Panc1 (cell line): Measurements from ENCODE around the gene PPP1R1C. TPM values are rescaled to one million over a fixed set of nuclear protein-coding genes. Genes with fewer than 3 reads are reported as not detected.

Source experiments
- ATAC-seq: fragments of 200-7000 bp; cut with Tn5 transposase; 2 replicates; pipeline ENCODE4 v1.9.1; 2020; ENCODE audit warnings: mild to moderate bottlenecking, moderate library complexity
- BruUV-seq: library from RNA; stranded (reverse); fragments of 400-500 nt; replicated peaks from 2 replicates; lab custom pipeline; 2021; lab: Mats Ljungman, UMichigan
- CTCF ChIA-PET: fragments of 300-600 bp; sonication (Branson Sonifier 250); formaldehyde crosslinking; loops from one replicate; lab custom pipeline; 2022; ENCODE audit warnings: antibody characterized with exemption; lab: Charles Lee
- POLR2A ChIA-PET: fragments of 300-600 bp; sonication (Branson Sonifier 250); formaldehyde crosslinking; loops from one replicate; lab custom pipeline; 2022; ENCODE audit warnings: antibody characterized with exemption; lab: Charles Lee
- DNase-seq: peaks from one replicate; pipeline ENCODE4 v3.0.0-alpha.2; 2010; ENCODE audit warnings: low read depth, low spot score
- H3K27ac ChIP-seq: 2 replicates; pipeline ENCODE4 v1.5.1; 2011; ENCODE audit warnings: mild to moderate bottlenecking, low read length, inconsistent platforms
- H3K27me3 ChIP-seq: fragments of 200-500 bp; sonication (Bioruptor generic); 2 replicates; pipeline ENCODE4 v1.6.0; 2014; ENCODE audit warnings: low read length, inconsistent platforms; ENCODE audit not compliant: control insufficient read depth, insufficient read depth
- H3K36me3 ChIP-seq: fragments of 200-500 bp; sonication (Bioruptor generic); 2 replicates; pipeline ENCODE4 v1.5.1; 2014; ENCODE audit warnings: inconsistent platforms, mild to moderate bottlenecking, low read length, moderate library complexity; ENCODE audit not compliant: control insufficient read depth, insufficient read depth
- H3K4me1 ChIP-seq: 2 replicates; pipeline ENCODE4 v1.5.1; 2011; ENCODE audit warnings: inconsistent platforms, mild to moderate bottlenecking, low read length, moderate library complexity; ENCODE audit not compliant: control insufficient read depth, insufficient read depth
- H3K4me3 ChIP-seq, 2 experiments: 2 replicates each; pipeline ENCODE4 v1.5.1; 2011 to 2012; ENCODE audit warnings: low read depth in 2 of 2, low read length in 2 of 2, mild to moderate bottlenecking in 2 of 2, inconsistent platforms in 1 of 2, moderate library complexity in 1 of 2
- H3K9me3 ChIP-seq: fragments of 200-500 bp; sonication (Bioruptor generic); 2 replicates; pipeline ENCODE4 v1.5.1; 2014; ENCODE audit warnings: low read depth, mild to moderate bottlenecking, inconsistent platforms, low read length, moderate library complexity; ENCODE audit not compliant: control insufficient read depth, insufficient read depth
- POLR2AphosphoS5 ChIP-seq: IDR thresholded peaks from 2 replicates; pipeline ENCODE4 v1.6.1; 2012; ENCODE audit warnings: mild to moderate bottlenecking, low read depth, low read length, moderate library complexity
- REST ChIP-seq, 2 experiments: IDR thresholded peaks; 2 replicates each; pipeline ENCODE4 v1.6.1; 2011 to 2012; ENCODE audit warnings: low read depth in 2 of 2, control low read depth in 1 of 2, low read length in 1 of 2, mild to moderate bottlenecking in 1 of 2, moderate library complexity in 1 of 2; ENCODE audit not compliant: insufficient read depth in 1 of 2
- SIN3A ChIP-seq: IDR thresholded peaks from 2 replicates; pipeline ENCODE4 v1.6.1; 2012; ENCODE audit warnings: low read depth, mild to moderate bottlenecking, low read length, moderate library complexity, borderline replicate concordance; ENCODE audit not compliant: insufficient read depth
- TCF7L2 ChIP-seq: IDR thresholded peaks from 2 replicates; pipeline ENCODE4 v1.6.1; 2011; ENCODE audit warnings: mild to moderate bottlenecking, low read depth, low read length, inconsistent platforms
- in situ Hi-C: cut with HindIII; loops from 2 replicates; pipeline ENCODE4 v1.10.0; 2016; ENCODE audit warnings: low sequenced_read_pairs, low pct_unique_long_range_greater_than_20kb
- intact Hi-C: fragments of 100-400 bp; cut with micrococcal nuclease; formaldehyde crosslinking; loops from one replicate; pipeline ENCODE4 v1.10.0; 2022; ENCODE audit not compliant: unreplicated experiment
- total RNA-seq: library from RNA; stranded (reverse); gene quantifications from one replicate; pipeline ENCODE4 v1.2.1, GENCODE V29; 2021; ENCODE audit not compliant: unreplicated experiment
- TF ChIP-seq, protein P1 (sequence below): fragments of 450-650 bp; IDR thresholded peaks from 2 replicates; pipeline ENCODE4 v1.5.1; 2017; ENCODE audit warnings: mild to moderate bottlenecking

PPP1R1C gene
- total RNA-seq, 1 experiment from 2014 or later, result 2.6 TPM

DNA sequence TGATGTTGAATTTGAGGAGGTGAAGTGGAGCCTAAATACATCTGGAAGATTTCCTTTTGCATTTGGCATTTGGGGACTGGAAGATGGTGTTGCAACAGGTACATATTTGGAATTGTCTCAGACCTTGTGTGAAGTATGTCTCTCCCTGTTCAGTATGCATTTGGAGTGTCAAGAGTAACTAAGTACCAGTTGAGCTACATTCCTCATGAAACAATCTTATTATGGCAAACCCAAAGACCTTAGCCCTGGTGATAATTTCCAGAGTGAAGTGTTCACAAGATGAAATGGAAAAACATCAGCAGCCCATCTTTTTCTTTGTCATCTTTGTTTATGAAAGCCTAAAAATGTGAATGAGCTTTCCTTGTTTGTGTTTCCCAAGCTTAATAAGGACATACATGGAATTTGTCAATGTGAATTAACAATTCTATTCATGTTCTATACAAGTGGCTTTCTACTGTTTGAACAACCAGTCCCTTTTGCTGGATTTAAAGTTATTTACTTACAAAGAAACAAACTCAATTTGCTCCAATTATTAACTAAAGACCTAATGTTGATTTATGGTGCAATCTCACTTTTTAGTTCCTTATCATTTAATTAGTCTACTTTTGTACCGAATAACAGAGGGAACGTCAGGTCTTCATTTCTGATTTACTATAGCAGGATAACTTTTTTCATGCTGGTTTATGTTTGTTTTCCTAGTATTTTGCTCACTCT, 42.1 kb upstream of the PPP1R1C start:
- Histone ChIP-seq H3K27ac (no peak overlapping the region), H3K4me1 (no peaks in the 10 kb centered on the region), H3K27me3 (no peaks in the 10 kb centered on the region), H3K36me3 (no peaks in the 10 kb centered on the region; the same call in 1 of the 2 replicates), H3K4me3 (no peak overlapping the region), H3K9me3 (no peaks in the 10 kb centered on the region)
- intact Hi-C loops, result no loop called here
- ChIA-PET POLR2A (no interaction called here), CTCF (interaction anchor here (0.8 kb wide), 1 partner anchor 10 kb away, joined by 5 read pairs; no protein-coding TSS in a partner anchor)
- no peak for DNase-seq
- no peak for ATAC-seq
- in situ Hi-C loops, result no loop called here
- no TSS peak for BruUV-seq
- TF ChIP-seq POLR2AphosphoS5 (no peak), SIN3A (no peak), REST (IDR thresholded peaks at IDR 0.05; ENCODE audit: insufficient read depth in 1 of 2, low read depth in 2 of 2, low read length in 1 of 2) (no peak), TCF7L2 (no peak)
- TF ChIP-seq, protein P1, sequence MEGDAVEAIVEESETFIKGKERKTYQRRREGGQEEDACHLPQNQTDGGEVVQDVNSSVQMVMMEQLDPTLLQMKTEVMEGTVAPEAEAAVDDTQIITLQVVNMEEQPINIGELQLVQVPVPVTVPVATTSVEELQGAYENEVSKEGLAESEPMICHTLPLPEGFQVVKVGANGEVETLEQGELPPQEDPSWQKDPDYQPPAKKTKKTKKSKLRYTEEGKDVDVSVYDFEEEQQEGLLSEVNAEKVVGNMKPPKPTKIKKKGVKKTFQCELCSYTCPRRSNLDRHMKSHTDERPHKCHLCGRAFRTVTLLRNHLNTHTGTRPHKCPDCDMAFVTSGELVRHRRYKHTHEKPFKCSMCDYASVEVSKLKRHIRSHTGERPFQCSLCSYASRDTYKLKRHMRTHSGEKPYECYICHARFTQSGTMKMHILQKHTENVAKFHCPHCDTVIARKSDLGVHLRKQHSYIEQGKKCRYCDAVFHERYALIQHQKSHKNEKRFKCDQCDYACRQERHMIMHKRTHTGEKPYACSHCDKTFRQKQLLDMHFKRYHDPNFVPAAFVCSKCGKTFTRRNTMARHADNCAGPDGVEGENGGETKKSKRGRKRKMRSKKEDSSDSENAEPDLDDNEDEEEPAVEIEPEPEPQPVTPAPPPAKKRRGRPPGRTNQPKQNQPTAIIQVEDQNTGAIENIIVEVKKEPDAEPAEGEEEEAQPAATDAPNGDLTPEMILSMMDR, result no peak

- H3K4me3 ChIP-seq, result no peak overlapping the region
- no TSS peak for BruUV-seq
- H3K4me1 ChIP-seq, result no peaks in the 10 kb centered on the region
- H3K9me3 ChIP-seq, result no peaks in the 10 kb centered on the region
- H3K27me3 ChIP-seq, result no peaks in the 10 kb centered on the region
- H3K36me3 ChIP-seq, result no peaks in the 10 kb centered on the region; the same call in 1 of the 2 replicates
- no peak for ATAC-seq
- no peak overlapping the region for H3K27ac ChIP-seq
- CTCF ChIA-PET, result no interaction called here
- TF ChIP-seq SIN3A (no peak), TCF7L2 (no peak), REST (IDR thresholded peaks at IDR 0.05; ENCODE audit: insufficient read depth in 1 of 2, low read depth in 2 of 2, low read length in 1 of 2) (no peak), POLR2AphosphoS5 (no peak)
- TF ChIP-seq, protein P1, result no peak
- DNase-seq, result no peak
- intact Hi-C loops, result no loop called here
- in situ Hi-C loops, result no loop called here
- POLR2A ChIA-PET, result no interaction called here
Measured at GRCh38 chr2:181944164-181944913, 41.3 kb upstream of the PPP1R1C start.
